HS-27A (cell line): ENCODE results near the gene PADI3.
A peak's percentile ranks its signal among the peaks of the same experiment; 100 is the strongest.

Source experiments
- DNase-seq: peaks from one replicate; pipeline ENCODE4 v3.0.0-alpha.2; 2012; ENCODE audit warnings: low read depth, missing footprints

PADI3 gene, protein sequence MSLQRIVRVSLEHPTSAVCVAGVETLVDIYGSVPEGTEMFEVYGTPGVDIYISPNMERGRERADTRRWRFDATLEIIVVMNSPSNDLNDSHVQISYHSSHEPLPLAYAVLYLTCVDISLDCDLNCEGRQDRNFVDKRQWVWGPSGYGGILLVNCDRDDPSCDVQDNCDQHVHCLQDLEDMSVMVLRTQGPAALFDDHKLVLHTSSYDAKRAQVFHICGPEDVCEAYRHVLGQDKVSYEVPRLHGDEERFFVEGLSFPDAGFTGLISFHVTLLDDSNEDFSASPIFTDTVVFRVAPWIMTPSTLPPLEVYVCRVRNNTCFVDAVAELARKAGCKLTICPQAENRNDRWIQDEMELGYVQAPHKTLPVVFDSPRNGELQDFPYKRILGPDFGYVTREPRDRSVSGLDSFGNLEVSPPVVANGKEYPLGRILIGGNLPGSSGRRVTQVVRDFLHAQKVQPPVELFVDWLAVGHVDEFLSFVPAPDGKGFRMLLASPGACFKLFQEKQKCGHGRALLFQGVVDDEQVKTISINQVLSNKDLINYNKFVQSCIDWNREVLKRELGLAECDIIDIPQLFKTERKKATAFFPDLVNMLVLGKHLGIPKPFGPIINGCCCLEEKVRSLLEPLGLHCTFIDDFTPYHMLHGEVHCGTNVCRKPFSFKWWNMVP

DNA sequence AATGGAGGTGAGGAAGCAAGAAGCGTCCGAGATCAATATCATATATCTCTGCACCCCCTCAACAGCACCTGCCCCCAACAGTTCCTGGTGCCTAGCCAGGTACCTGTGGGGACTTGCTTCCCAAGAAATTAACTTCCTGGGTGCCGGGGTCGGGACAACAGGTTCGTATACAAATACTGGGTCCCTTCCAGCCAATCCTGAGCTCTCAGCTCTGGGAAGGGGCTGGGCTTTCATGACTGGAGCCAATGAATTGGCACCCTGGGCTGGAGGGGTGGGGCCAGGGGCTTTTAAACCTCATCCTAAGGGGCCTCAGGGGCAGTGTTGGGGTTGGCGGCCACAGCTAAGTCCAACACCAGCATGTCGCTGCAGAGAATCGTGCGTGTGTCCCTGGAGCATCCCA is at the start of gene PADI3:
Gene PADI3, plus strand, starts transcription at position 318 of the 400 bp plus-strand sequence. Its CDS starts 40 bp downstream, at position 358.
- no peak for DNase-seq

DNA sequence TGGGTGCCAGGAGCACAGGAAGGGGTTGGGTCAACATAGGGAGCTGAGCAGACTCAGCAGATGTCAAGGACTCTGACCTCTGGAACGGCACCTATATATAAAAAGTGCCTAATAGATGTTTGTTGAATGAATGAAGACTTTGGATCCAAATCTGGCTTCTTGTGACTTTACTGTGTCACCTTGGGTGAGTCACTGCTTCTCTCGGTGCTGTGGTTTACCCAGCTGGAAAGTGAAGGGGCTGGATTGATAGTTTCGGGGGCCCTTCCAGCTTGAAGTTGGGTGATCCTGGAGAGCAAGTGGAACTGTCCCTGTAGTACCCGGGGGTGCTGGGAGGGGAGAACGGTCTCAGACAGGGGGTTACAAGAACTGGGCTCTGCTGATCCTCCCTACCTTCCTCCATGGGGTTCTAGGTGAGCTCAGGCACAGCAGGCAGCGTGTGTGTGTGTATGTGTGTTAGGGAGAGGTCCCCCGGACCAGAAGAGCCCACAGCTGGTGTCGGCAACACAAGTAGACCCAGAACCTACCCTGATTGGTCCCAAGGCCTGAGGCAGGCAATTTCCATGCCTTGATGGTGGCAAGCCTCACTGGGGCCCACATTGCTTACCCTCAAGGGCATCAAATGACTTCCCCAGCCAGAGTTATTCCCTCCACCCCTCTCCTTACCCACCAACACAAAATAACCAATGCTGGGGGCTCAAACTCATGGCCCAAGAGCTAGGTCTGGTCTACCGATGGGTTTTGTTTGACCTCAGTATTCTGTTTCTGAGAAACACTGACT is 49.4 kb upstream of the PADI3 start:
- no peak for DNase-seq

DNA sequence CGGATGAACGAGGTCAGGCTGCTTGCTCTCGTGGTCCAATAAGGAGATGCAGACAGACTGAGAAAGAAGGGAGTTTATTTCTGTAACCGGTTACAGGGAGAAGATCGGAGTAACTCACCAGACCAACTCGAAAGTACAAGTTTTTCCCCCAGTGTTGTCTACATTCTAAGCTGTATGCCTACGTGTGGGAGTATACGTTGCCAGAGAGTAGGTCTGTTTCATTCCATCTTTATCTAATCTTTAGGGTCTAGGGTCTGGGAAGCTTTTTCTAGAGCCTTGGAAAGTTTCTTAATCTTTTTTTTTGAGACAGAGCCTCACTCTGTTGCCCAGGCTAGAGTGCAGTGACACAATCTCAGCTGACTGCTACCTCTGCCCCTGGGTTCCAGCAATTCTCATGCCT is 48.7 kb upstream of the PADI3 start:
- DNase-seq, result no peak

DNA sequence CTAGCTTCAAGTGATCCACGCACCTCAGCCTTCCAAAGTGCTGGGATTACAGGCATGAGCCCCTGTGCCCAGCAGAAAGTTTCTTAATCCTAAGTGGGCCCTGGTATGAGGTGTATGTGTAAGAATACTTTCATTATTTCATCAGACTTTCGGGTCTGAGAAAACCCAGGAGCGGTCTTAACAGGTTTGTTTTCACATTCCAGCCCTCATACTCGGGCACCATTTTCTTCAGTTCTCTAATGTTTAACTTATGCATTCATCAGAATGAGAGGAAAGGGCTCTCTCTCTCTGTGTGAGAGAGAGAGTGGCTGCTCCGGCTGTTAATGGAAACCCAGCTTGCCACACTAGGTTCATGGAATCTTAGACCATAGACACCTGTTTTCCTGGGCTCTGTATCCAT is 48.1 kb upstream of the PADI3 start:
- no peak for DNase-seq

DNA sequence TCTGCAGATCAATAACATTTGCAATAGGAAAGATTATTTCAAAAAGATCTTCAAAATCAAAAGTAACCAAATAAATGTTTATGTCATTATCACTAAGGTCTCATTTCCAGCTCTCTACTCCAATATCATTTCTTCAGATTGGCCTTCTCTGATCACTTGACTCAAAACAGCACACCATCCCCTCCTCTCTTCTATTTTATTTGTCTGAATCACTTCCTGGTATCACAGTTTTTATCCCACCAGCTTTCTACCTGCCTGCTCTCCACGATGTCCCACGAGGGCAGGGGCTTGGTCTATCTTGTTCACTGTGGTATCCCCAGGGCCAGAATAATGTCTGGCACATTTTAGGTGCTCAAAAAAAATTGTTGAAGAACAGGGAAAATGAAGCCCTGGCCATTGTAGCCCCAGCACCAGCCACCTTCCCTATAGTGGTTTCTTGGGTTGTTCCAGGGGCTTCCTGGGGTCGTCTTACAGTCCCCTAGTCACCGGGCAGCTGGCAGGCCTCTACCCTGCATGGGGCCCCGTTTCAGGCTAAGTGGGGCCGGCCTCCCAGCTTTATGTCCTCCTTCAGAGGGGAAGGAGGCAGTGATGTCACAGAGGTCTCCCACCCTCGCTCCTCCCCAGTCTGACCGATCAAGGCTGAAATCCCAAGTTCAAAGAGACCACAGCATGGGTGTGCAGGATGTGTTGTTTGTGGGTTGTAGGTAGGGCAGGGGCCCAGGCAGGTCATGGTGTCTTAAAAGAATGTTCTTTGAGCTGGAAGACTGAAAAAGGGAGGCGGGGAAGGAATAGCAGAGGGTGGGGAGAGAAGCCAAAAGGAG is 47.5 kb upstream of the PADI3 start:
- no peak for DNase-seq

DNA sequence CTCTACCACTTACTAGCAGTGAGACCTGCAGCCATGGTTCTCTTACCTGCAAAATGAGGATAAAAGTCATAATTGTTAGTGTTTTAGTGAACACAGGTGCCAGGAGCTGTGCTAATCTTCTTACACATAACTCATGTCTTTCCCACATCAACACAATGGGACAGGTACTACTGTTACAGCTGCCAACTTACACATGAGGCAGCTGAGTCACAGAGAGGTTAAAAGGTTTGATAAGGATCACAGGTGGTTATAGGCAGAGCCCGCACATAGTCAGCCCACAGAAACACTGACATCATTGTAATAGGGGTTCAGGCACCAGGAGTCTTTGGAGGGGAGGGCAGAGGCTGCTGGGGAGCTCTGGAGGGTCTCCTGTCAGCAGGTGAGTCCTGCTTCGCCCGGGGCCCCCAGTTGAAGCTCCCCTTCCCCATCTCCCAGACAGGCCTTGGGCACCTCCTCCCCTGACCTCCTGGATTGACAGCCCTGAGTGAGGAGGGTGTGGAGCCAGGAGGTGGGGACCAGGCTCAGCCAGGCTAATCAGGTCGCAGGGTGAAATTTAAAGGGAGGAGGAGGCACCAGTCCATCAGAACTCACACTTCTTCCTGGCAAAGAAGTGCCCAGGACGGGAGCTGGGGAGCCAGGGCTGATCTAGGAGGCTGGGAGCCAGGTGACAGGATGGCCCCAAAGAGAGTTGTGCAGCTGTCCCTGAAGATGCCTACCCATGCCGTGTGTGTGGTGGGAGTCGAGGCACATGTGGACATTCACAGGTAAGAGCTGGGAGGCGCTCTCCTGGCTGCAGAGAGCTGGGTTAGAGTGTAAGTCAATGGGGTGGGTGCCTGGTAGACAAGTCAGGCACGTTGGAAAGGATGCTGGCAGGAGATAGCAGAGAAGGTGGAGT is 44.1 kb upstream of the PADI3 start, which contains the start of gene PADI1:
Gene PADI1, plus strand, starts transcription at position 583 of the 895 bp plus-strand sequence. Its CDS starts 90 bp downstream, at position 673.
- no peak for DNase-seq

DNA sequence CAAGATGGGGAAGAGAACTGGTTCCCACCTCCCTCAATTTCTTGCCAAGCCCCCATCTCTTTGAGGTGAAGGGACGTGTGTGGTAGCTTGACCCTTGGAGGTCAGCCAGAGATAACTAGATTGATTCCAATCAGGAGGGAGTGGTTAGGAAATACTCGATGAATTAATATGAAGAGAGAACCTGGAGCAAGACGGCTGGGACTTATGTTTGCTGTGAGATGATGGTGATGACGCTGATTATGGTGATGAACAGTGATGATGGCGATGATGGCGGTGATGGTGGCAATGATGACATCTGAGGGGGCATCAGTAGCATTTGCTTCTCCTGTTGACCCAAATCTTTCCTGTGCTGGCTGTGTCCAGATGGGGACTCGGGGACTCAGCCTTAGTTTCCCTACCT is 43.2 kb upstream of the PADI3 start:
- no peak for DNase-seq

DNA sequence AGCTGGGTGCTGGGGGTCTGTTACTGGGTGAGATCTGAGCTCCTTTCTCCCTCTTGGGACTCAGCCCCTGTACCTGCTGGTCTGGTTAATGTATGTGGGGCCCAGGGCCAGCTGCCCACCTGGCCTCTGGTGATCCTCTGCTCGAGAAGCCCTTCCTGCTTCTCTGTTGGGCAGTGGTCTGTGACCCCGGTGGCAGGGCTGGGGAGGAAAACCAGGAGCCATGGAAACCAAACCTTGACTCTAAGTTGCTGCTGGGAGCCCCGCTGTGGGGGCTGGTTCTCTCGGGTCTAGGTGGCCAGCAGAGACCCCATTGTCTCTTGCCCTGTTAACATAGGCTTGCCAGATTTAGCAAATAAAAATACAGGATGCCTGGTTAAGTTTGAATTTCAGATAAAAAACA is 42.7 kb upstream of the PADI3 start:
- DNase-seq, result no peak

DNA sequence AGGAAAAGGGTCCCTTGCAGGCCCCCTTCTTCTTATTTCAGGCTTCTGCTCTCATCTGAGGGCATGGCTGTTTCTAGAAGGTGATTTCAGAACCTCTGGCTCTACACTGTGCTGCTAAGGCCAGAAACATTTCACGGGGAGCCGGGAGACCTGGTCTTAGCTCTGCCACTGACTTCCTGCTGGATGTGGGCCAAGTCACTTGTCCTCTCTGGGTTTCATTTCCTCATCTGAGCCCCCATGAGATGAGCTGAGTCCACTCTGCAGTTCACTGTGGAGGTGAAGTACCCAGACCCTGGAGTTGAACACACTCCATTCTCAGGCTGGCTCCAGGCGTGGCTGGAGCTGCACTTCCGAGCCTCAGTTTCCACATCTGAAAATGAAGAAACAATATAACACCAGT is 41.9 kb upstream of the PADI3 start:
- DNase-seq, result no peak

DNA sequence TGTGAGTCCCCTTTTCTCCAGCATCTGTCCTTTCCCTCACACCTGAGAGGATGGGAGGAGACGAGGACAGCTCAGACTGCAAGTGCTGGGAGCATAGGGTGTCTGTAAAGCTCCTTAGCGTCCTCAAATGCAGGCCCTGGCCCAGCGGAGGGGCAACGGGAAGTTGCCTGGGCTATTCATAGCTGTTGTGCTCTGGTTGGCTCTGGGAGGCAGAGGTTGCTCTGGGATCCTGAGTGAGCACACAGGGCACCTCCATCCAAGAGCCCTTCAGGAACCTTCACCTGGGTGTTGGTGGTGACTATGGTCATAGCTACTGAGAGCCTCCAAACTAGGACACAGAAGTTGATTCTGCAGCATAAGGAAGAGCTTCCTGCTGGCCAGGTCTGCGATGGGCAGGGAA is 41.4 kb upstream of the PADI3 start:
- DNase-seq, result no peak

DNA sequence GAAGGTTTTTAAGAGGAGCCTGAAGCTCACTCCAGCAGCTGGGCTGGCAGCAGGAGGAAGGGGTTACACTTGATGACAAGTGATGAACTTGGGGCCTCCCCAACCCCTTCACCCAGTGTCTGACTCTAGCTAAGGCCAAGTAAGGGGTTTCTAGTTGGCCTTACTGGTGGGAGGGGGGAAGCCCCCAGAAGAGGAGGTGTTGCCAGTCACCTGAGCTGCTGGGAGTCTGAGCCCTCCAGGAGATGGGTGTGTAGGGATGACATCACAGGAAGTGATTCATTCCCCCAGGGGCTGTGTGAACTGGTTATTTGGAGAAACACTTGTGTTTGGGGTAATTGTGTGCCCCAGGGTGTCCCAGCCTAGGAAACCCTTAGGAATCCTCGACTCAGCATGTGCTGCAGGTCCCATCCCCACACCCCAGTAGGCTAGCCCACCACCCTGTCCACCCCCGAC is 40.9 kb upstream of the PADI3 start:
- peak; percentile 89 for DNase-seq

DNA sequence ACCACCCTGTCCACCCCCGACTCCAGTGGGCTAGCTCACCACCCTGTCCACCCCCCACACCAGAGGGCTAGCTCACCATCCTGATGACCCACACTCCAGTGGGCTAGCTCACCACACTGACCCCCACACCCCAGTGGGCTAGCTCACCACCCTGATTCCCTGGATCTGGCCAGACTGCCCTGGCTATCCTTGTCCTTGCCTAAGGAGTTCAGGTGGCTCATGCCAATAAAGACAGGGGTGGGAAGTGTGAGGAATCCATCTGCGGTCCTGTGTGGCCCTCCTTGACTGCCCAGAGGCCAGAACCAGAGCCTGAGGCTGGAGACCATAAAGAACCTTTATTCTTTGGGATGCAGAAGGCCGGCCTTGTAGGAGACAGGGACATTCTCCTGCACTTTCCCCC is 40.4 kb upstream of the PADI3 start:
- DNase-seq, result no peak

DNA sequence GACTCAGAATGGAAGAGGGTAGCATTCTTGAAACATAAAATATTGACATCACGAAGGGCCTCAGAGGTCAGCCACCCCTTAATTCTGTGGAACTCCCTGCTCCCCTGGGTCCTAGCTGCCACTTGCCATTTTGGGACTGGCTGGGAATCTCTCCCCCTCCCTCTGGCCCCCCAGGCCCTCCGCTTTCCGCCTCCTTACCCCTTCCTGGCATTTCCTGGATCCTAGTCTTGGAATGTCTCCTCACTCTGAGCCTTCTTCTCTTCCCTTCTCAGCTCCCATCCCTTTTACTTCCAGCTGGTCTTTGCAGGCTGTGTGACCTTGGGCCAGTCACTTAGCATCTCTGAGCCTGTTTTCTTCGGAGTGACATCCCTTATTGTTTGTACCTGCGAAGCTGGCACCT is 39.5 kb upstream of the PADI3 start:
- DNase-seq, result no peak

DNA sequence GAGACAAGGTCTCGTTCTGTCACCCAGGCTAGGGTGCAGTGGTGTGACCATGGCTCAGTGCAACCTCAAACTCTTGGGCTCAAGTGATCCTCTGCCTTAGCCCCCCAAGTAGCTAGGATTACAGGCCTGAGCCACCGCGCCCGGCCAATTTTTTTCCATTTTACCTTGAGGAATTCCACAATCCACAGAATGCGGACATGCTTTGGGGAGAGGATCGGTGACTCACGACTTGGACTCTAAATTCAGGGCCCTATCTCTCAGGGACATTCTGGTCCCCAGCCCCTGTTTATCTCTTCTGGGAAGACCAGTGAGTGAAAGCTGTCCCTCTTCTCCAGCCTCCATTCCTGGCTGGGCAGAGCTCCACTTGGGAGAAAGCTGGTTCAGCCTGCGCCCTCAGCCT is 38.7 kb upstream of the PADI3 start:
- no peak for DNase-seq

DNA sequence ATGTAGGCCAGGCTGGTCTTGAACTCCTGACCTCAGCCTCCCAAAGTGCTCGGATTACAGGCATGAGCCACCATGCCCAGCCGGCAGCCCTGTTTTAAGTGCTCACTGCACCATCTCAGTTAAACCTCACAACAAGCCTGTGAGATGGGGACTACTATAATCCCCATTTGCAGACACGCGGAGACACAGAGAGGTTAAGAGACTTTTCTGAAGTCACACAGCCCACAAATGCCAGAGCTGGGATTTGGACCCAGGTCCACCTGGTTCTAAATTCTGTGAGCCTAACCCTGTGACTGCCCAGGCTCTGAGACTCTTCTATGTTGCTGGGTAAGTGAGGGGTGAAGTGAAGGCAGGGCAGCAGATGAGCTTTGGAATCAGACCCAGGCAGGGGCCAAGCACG is 37.5 kb upstream of the PADI3 start:
- no peak for DNase-seq

DNA sequence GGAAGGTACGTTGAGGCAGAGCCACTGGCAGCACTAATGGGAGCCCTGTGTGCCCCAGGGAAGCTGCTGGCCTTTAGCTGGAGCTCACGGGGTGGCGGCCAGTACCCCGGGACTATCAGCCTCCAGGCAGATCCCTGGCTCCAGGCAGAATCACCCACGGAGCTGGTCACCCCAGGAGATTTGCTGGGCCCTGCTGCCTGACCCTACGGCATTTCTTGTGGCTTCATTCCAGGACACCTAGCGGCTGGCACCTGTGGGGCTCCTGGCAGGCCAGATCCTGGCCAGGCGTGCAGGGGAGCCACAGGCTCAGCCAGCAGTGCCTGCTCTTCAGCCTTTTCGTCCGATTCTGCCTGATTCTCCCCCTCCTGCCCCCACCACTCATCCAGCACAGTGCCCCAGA is 36.9 kb upstream of the PADI3 start:
- DNase-seq, result no peak

DNA sequence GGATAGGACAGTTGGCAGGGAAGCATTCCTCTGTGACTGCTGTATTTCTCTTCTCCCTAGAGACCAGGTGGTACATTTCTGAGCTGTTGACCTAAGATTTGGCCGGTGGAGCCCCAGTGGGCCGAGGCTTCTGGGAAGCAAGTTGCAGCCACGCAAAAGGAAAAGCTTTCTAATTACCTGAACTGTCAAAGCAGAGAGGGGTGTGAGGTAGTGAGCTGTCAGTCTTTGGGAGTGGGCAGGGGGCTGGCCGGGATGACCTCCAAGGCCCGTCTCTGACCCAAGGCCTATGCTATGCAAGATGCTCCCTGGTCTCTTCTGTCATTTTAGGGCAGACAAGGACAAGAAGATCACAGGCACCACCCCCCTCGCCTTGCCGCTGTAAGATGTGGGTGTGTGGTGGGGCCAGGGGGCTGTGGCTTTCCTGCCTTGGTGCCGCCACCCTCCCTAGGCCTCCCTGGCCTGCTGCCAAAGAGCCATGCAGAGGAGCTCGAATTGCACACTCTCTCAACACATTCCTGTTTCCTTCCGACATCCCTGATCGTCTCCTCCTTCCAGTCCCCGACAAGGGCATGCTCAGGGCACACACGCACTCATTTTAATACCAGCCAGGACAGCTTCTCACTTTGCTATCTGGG is 36.3 kb upstream of the PADI3 start:
- DNase-seq, result peak; percentile 92

DNA sequence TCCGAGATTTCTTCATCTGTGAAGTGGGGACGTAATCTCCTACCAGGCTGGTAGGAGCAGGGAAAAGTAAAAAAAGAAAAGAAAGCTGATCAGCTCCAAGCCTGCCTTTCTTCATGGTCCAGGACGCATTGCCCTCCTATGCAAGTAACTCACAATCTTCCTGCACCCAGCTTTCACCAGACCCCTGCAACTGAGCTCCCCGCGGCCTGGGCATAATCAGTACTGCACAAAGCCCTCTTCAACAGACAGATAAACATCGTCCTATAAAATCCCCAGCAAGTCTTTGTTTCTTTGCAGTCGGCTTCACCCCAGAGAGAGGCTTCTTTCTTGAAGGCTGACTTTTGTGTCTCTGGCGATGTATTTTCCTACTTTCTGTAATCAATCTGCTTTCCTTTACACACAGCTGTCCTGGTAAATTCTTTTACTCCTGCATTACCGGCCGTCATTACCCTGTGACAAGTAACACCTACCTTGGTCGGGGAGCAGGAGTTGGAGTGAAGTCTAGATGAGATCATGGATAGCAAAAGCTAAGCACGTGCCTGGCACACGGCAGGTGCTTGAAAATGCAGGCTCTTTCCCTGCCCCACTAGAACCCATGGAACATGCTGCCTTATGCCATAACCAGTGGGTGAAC is 35.6 kb upstream of the PADI3 start:
- no peak for DNase-seq

DNA sequence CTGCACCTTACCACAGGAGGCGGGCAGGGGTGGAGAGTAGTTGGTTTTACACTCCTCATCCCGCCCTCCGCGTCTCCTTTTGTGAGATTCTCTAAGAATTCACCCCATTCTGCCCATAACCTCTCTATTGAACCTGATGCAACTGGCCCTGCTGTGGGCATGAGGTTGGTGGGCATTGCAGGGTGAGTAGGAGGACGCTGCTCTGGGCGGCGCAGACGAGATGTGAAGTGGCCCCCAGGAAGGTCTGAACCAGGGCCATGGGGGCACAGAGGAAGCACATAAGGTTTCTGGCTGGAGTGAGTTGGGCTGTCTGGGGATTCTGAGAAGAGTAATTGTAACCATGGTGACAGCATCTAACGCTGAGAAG is 35.1 kb upstream of the PADI3 start:
- DNase-seq, result no peak
